NB4 (cell line): ENCODE data around the gene CCDC88C.

Experiments used
- CTCF ChIP-seq: IDR thresholded peaks from one replicate; pipeline ENCODE4 v1.5.1; 2012; ENCODE audit warnings: low read depth, low read length
- MAX ChIP-seq: IDR thresholded peaks from 2 replicates; pipeline ENCODE4 v1.6.1; 2011; ENCODE audit warnings: low read depth, low read length
- POLR2A ChIP-seq: IDR thresholded peaks from 2 replicates; pipeline ENCODE4 v1.6.1; 2011; ENCODE audit warnings: mild to moderate bottlenecking; ENCODE audit not compliant: insufficient read length; ENCODE audit errors: extremely low read depth

- no peak for TF ChIP-seq CTCF
- TF ChIP-seq POLR2A, result no peak
- no peak for TF ChIP-seq MAX
Measured at GRCh38 chr14:91333650-91334039, 84.0 kb downstream of the CCDC88C start.
